ENCODE data around the gene PCDHB11. TPM values are rescaled to one million over a fixed set of nuclear protein-coding genes. Genes with fewer than 3 reads are reported as not detected.
"Not testable (repeated sequence)": the region's sequence is repeated elsewhere in the genome, so short reads cannot be mapped to it uniquely, and the experiment has no call there.

PCDHB11 gene
- total and polyA plus RNA-seq, 2 donors (not counting 3 experiments of a cell fraction or from before 2014, with no cell fraction given), result 0.11 to 0.18 TPM

GRCh38 chr5:141179876-141180275, 19.6 kb upstream of the PCDHB11 start:
- dilution Hi-C loops (cut with MboI; ENCODE audit: extremely low pct_ligation_motif_present, low sequenced_read_pairs); BruUV-seq (replicated peaks); H3K9me1 ChIP-seq (replicated peaks; ENCODE audit: control insufficient read depth, extremely low read depth, insufficient read depth, low read length); H3K4me1 ChIP-seq (ENCODE audit: control insufficient read depth, extremely low read depth, insufficient read depth, low read length); DNase-seq (ENCODE audit: low read depth, low spot score); H2AFZ ChIP-seq (ENCODE audit: low read depth, low read length); H3K27ac ChIP-seq (ENCODE audit: insufficient read depth, low read depth, low read length); H3K36me3 ChIP-seq (ENCODE audit: control insufficient read depth in 2 of 2, extremely low read depth in 1 of 2, insufficient read depth in 2 of 2, low read length in 2 of 2); FAIRE-seq; H3K4me3 ChIP-seq (replicated peaks in 1 of 3; ENCODE audit: insufficient read depth in 1 of 3, low read depth in 1 of 3, low read length in 3 of 3); CTCF ChIA-PET; intact Hi-C loops (cut with micrococcal nuclease); H4K20me1 ChIP-seq (replicated peaks; ENCODE audit: control insufficient read depth, extremely low read depth, insufficient read depth, low read length); H3K79me2 ChIP-seq (ENCODE audit: control insufficient read depth, insufficient read depth, low read length); H3K9me3 ChIP-seq (replicated peaks; ENCODE audit: control insufficient read depth, insufficient read depth, low read length); H3K9ac ChIP-seq (replicated peaks; ENCODE audit: extremely low read depth, insufficient read depth, low read length); H3K27me3 ChIP-seq (ENCODE audit: control insufficient read depth in 2 of 2, insufficient read depth in 2 of 2, low read length in 2 of 2); POLR2A ChIA-PET; H3K4me2 ChIP-seq (ENCODE audit: insufficient read depth, low read length): not testable (repeated sequence)

- Histone ChIP-seq H2AFZ (ENCODE audit: low read depth, low read length) (no peak overlapping the region), H3K4me3 (replicated peaks in 1 of 3; ENCODE audit: insufficient read depth in 1 of 3, low read depth in 1 of 3, low read length in 3 of 3) (no peak overlapping the region), H3K79me2 (ENCODE audit: control insufficient read depth, insufficient read depth, low read length) (no peaks in the 10 kb centered on the region), H3K36me3 (ENCODE audit: control insufficient read depth in 2 of 2, extremely low read depth in 1 of 2, insufficient read depth in 2 of 2, low read length in 2 of 2) (no peaks in the 10 kb centered on the region), H3K27ac (ENCODE audit: insufficient read depth, low read depth, low read length) (no peak overlapping the region), H3K9me1 (replicated peaks; ENCODE audit: control insufficient read depth, extremely low read depth, insufficient read depth, low read length) (no peaks in the 10 kb centered on the region), H3K27me3 (ENCODE audit: control insufficient read depth in 2 of 2, insufficient read depth in 2 of 2, low read length in 2 of 2) (no peaks in the 10 kb centered on the region), H3K9ac (replicated peaks; ENCODE audit: extremely low read depth, insufficient read depth, low read length) (no peak overlapping the region), H3K4me1 (ENCODE audit: control insufficient read depth, extremely low read depth, insufficient read depth, low read length) (no peaks in the 10 kb centered on the region), H3K9me3 (replicated peaks; ENCODE audit: control insufficient read depth, insufficient read depth, low read length) (no peaks in the 10 kb centered on the region), H3K4me2 (ENCODE audit: insufficient read depth, low read length) (no peak overlapping the region), H4K20me1 (replicated peaks; ENCODE audit: control insufficient read depth, extremely low read depth, insufficient read depth, low read length) (no peaks in the 10 kb centered on the region)
- POLR2A ChIA-PET, result no interaction called here
- FAIRE-seq (no peak), DNase-seq (ENCODE audit: low read depth, low spot score) (no peak)
- TF ChIP-seq FOS (IDR thresholded peaks at IDR 0.05; ENCODE audit: borderline replicate concordance, insufficient read depth, low read length), result no peak
- TF ChIP-seq EZH2 (IDR thresholded peaks at IDR 0.05; ENCODE audit: borderline replicate concordance, low read depth, low read length, severe bottlenecking), result no peak
- no peak for TF ChIP-seq MYC (IDR thresholded peaks at IDR 0.05; ENCODE audit: low read depth, low read length)
- no peak for TF ChIP-seq GATA2 (IDR thresholded peaks at IDR 0.05; ENCODE audit: insufficient read depth, insufficient read length, low read depth, low read length)
- BruUV-seq (replicated peaks), result no TSS peak
- CTCF ChIA-PET, result no interaction called here
- dilution Hi-C loops (cut with MboI; ENCODE audit: extremely low pct_ligation_motif_present, low sequenced_read_pairs) (no loop called here), intact Hi-C loops (cut with micrococcal nuclease) (no loop called here)
Observed at GRCh38 chr5:141180313-141180712, 19.1 kb upstream of the PCDHB11 start.

Data from endothelial cell of umbilical vein (primary cell).